H9 (cell line): ENCODE results near the gene KLF6. TPM values are rescaled to one million over a fixed set of nuclear protein-coding genes. Genes with fewer than 3 reads are reported as not detected.

Experiments
- DNase-seq: peaks from one replicate; pipeline ENCODE4 v3.0.0-alpha.2; 2017
- H2AFZ ChIP-seq: one replicate; pipeline ENCODE4 v1.6.1; 2013; ENCODE audit warnings: mild to moderate bottlenecking, low read length, control low read depth, moderate library complexity
- H2AK5ac ChIP-seq: 2 replicates; pipeline ENCODE4 v1.6.1; 2013; ENCODE audit warnings: low read length, control low read depth, mixed read lengths; ENCODE audit not compliant: insufficient read length
- H2BK120ac ChIP-seq: one replicate; pipeline ENCODE4 v1.6.1; 2013; ENCODE audit warnings: low read depth, mild to moderate bottlenecking, low read length, control low read depth, inconsistent platforms; ENCODE audit not compliant: poor library complexity, severe bottlenecking
- H2BK12ac ChIP-seq: 2 replicates; pipeline ENCODE4 v1.6.1; 2013; ENCODE audit warnings: low read length, control low read depth, mixed read lengths, low read depth; ENCODE audit not compliant: insufficient read length
- H2BK15ac ChIP-seq: 2 replicates; pipeline ENCODE4 v1.6.1; 2013; ENCODE audit warnings: low read depth, low read length, control low read depth
- H2BK20ac ChIP-seq: one replicate; pipeline ENCODE4 v1.6.1; 2013; ENCODE audit warnings: low read depth, mild to moderate bottlenecking, low read length, control low read depth, inconsistent platforms; ENCODE audit not compliant: poor library complexity, severe bottlenecking
- H2BK5ac ChIP-seq: 2 replicates; pipeline ENCODE4 v1.6.1; 2013; ENCODE audit warnings: low read length, control low read depth, mixed read lengths; ENCODE audit not compliant: insufficient read length
- H3K14ac ChIP-seq: 2 replicates; pipeline ENCODE4 v1.6.1; 2013; ENCODE audit warnings: low read length, control low read depth; ENCODE audit not compliant: insufficient read depth
- H3K18ac ChIP-seq: 2 replicates; pipeline ENCODE4 v1.6.1; 2013; ENCODE audit warnings: low read depth, mild to moderate bottlenecking, mixed read lengths, low read length, control low read depth; ENCODE audit not compliant: insufficient read length
- H3K23ac ChIP-seq: 2 replicates; pipeline ENCODE4 v1.6.1; 2013; ENCODE audit warnings: low read length, control low read depth, mixed read lengths, low read depth; ENCODE audit not compliant: insufficient read length
- H3K23me2 ChIP-seq: 2 replicates; pipeline ENCODE4 v1.6.1; 2013; ENCODE audit warnings: low read depth, mild to moderate bottlenecking, mixed read lengths, low read length, control low read depth; ENCODE audit not compliant: insufficient read length, poor library complexity, severe bottlenecking
- H3K27ac ChIP-seq: 2 replicates; pipeline ENCODE4 v1.5.1; 2013; ENCODE audit warnings: low read length, control low read depth, mixed read lengths, low read depth; ENCODE audit not compliant: insufficient read length
- H3K27me3 ChIP-seq: 2 replicates; pipeline ENCODE4 v1.6.1; 2013; ENCODE audit warnings: low read length, control low read depth, inconsistent platforms; ENCODE audit not compliant: insufficient read depth
- H3K4ac ChIP-seq: 2 replicates; pipeline ENCODE4 v1.6.1; 2013; ENCODE audit warnings: low read depth, mild to moderate bottlenecking, control low read depth, inconsistent platforms, low read length, moderate library complexity
- H3K4me1 ChIP-seq: 2 replicates; pipeline ENCODE4 v1.6.1; 2013; ENCODE audit warnings: low read length, control low read depth, inconsistent platforms; ENCODE audit not compliant: insufficient read depth
- H3K4me2 ChIP-seq: 2 replicates; pipeline ENCODE4 v1.6.1; 2013; ENCODE audit warnings: low read length, control low read depth, mixed read lengths; ENCODE audit not compliant: insufficient read length, insufficient read depth
- H3K56ac ChIP-seq: 2 replicates; pipeline ENCODE4 v1.6.1; 2013; ENCODE audit warnings: low read depth, mild to moderate bottlenecking, mixed read lengths, low read length, control low read depth; ENCODE audit not compliant: insufficient read length
- H3K79me1 ChIP-seq: 2 replicates; pipeline ENCODE4 v1.6.1; 2013; ENCODE audit warnings: low read depth, mild to moderate bottlenecking, moderate library complexity, low read length, control low read depth, inconsistent platforms; ENCODE audit not compliant: insufficient read depth, poor library complexity, severe bottlenecking
- H3K79me2 ChIP-seq: 2 replicates; pipeline ENCODE4 v1.6.1; 2013; ENCODE audit warnings: low read length, control low read depth, inconsistent platforms; ENCODE audit not compliant: insufficient read depth
- H3K9ac ChIP-seq: 2 replicates; pipeline ENCODE4 v1.6.1; 2013; ENCODE audit warnings: low read length, control low read depth, mixed read lengths; ENCODE audit not compliant: insufficient read length; ENCODE audit errors: extremely low read depth
- H3K9me3 ChIP-seq: one replicate; pipeline ENCODE4 v1.6.1; 2013; ENCODE audit warnings: low read depth, low read length, inconsistent platforms; ENCODE audit not compliant: control insufficient read depth
- H3T11ph ChIP-seq: one replicate; pipeline ENCODE4 v1.6.1; 2013; ENCODE audit warnings: mild to moderate bottlenecking, low read length, control low read depth, inconsistent platforms
- H4K20me1 ChIP-seq: one replicate; pipeline ENCODE4 v1.6.1; 2013; ENCODE audit not compliant: control insufficient read depth, insufficient read length, insufficient read depth
- H4K5ac ChIP-seq: 2 replicates; pipeline ENCODE4 v1.6.1; 2013; ENCODE audit warnings: low read depth, mild to moderate bottlenecking, mixed read lengths, low read length, control low read depth; ENCODE audit not compliant: insufficient read length
- H4K8ac ChIP-seq: replicated peaks from 2 replicates; pipeline ENCODE4 v1.6.1; 2013; ENCODE audit warnings: low read length, control low read depth, mixed read lengths, low read depth; ENCODE audit not compliant: insufficient read length
- H4K91ac ChIP-seq: 2 replicates; pipeline ENCODE4 v1.6.1; 2013; ENCODE audit warnings: low read depth, mild to moderate bottlenecking, moderate library complexity, mixed read lengths, low read length, control low read depth; ENCODE audit not compliant: insufficient read length
- H3K27ac Mint-ChIP-seq, 3 experiments: 2 replicates in 2 of 3; 3 replicates in 1 of 3; pipeline ENCODE4 v1.8.0; 2020 to 2021; ENCODE audit warnings: mixed read lengths in 3 of 3, mild to moderate bottlenecking in 1 of 3, moderate library complexity in 1 of 3
- H3K27me3 Mint-ChIP-seq: 2 replicates; pipeline ENCODE4 v1.8.0; 2021; ENCODE audit warnings: low read depth, mild to moderate bottlenecking, moderate library complexity, mixed read lengths
- H3K36me3 Mint-ChIP-seq, 3 experiments: 2 replicates in 2 of 3; 3 replicates in 1 of 3; pipeline ENCODE4 v1.8.0; 2020 to 2021; ENCODE audit warnings: low read depth in 3 of 3, mixed read lengths in 3 of 3; ENCODE audit not compliant: insufficient read depth in 1 of 3
- H3K4me1 Mint-ChIP-seq, 2 experiments: 2 replicates each; pipeline ENCODE4 v1.8.0; 2020; ENCODE audit warnings: mixed read lengths in 2 of 2
- H3K4me3 Mint-ChIP-seq, 2 experiments: 2 replicates in 1 of 2; 3 replicates in 1 of 2; pipeline ENCODE4 v1.8.0; 2020 to 2021; ENCODE audit warnings: mild to moderate bottlenecking in 2 of 2, mixed read lengths in 2 of 2, moderate library complexity in 1 of 2
- H3K9me3 Mint-ChIP-seq, 2 experiments: 2 replicates in 1 of 2; 3 replicates in 1 of 2; pipeline ENCODE4 v1.8.0; 2020; ENCODE audit warnings: mild to moderate bottlenecking in 2 of 2, mixed read lengths in 2 of 2, moderate library complexity in 1 of 2
- WGBS: extraction: QIAGEN DNeasy Blood & Tissue Kit; methylation state at CpG from one replicate; pipeline ENCODE4 v1.1.7; 2013; ENCODE audit warnings: missing lambda C conversion rate, low lambda C conversion rate, mixed read lengths; ENCODE audit not compliant: insufficient read length; ENCODE audit errors: extremely low coverage; 5-methylcytosine and 5-hydroxymethylcytosine counted together
- total RNA-seq: library from RNA; stranded (reverse); gene quantifications from 2 replicates; pipeline ENCODE4 v1.2.1, GENCODE V29; 2021
- TF ChIP-seq, protein P1 (sequence below): fragments of 200-600 bp; sonication (generic); conservative IDR thresholded peaks from 3 replicates; pipeline ENCODE4 v1.8.0; 2021; ENCODE audit warnings: antibody characterized with exemption, mild to moderate bottlenecking

The KLF6 gene
- total RNA-seq, 1 experiment from 2014 or later = 19.3 TPM

DNA sequence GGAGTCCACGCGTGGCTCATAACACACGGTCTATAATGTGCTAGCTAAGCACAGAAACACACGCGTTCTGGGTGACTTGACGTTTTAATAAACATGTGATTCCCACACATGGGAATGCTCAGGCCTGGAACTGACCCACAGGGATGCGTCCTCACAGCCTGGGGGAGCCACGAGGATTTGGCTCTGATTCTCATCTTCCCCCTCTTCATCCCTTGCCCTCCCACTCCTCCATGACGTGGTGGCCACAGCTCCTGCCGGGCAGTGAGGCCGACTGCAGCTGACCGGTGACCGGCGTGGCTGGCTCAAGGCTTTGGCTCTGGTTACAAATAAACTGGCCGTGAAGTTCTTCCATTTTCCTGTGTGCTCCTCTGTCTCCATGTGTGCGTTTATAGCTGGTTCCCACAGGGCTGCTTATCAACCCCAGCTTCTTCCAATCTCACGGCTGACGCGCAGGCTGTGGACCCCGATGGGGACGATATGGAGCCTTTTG is 40.9 kb upstream of the KLF6 start:
- Histone ChIP-seq H3K4me1 (peaks cover 6% of the 10 kb centered on the region; the same call in 1 of the 2 replicates), H2BK12ac (no peak overlapping the region), H2AK5ac (no peak overlapping the region), H3K23me2 (no peaks in the 10 kb centered on the region), H4K91ac (no peak overlapping the region), H3T11ph (no peak overlapping the region), H3K23ac (no peak overlapping the region), H3K14ac (no peak overlapping the region), H3K4me2 (no peak overlapping the region), H3K18ac (no peak overlapping the region), H3K27ac (no peak overlapping the region), H2BK120ac (no peak overlapping the region), H3K9ac (no peak overlapping the region), H4K8ac (no peak overlapping the region), H2BK15ac (no peak overlapping the region), H2BK5ac (no peak overlapping the region), H3K9me3 (no peaks in the 10 kb centered on the region), H3K79me1 (no peaks in the 10 kb centered on the region), H2AFZ (no peak overlapping the region), H3K79me2 (no peaks in the 10 kb centered on the region), H3K4ac (no peak overlapping the region), H4K20me1 (no peaks in the 10 kb centered on the region), H2BK20ac (no peak overlapping the region), H4K5ac (no peak overlapping the region), H3K56ac (no peak overlapping the region), H3K27me3 (no peaks in the 10 kb centered on the region)
- no CpG with 5 or more reads among the region's 21 CpGs for WGBS
- Mint-ChIP-seq H3K4me1 (peaks cover 44 to 52% of the 10 kb centered on the region in 2 experiments), H3K9me3 (peaks cover 0 to 3% of the 10 kb centered on the region in 2 experiments; a peak in 2 of 5 replicates), H3K4me3 (no peak overlapping the region), H3K27ac (no peak overlapping the region), H3K36me3 (no peaks in the 10 kb centered on the region), H3K27me3 (no peaks in the 10 kb centered on the region)
- no peak for DNase-seq
- TF ChIP-seq, protein P1, sequence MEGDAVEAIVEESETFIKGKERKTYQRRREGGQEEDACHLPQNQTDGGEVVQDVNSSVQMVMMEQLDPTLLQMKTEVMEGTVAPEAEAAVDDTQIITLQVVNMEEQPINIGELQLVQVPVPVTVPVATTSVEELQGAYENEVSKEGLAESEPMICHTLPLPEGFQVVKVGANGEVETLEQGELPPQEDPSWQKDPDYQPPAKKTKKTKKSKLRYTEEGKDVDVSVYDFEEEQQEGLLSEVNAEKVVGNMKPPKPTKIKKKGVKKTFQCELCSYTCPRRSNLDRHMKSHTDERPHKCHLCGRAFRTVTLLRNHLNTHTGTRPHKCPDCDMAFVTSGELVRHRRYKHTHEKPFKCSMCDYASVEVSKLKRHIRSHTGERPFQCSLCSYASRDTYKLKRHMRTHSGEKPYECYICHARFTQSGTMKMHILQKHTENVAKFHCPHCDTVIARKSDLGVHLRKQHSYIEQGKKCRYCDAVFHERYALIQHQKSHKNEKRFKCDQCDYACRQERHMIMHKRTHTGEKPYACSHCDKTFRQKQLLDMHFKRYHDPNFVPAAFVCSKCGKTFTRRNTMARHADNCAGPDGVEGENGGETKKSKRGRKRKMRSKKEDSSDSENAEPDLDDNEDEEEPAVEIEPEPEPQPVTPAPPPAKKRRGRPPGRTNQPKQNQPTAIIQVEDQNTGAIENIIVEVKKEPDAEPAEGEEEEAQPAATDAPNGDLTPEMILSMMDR = no peak
